K562 (cell line): ENCODE measurements around the gene MTFMT.

Source experiments
- CEBPB ChIP-seq: fragments of 450-650 bp; IDR thresholded peaks from 2 replicates; pipeline ENCODE4 v1.6.1; 2016; ENCODE audit warnings: missing genetic modification characterization, missing compliant biosample characterization
- ETV6 ChIP-seq, 3 experiments: fragments of 150-350 bp in 1 of 3; sonication (generic) in 1 of 3; formaldehyde crosslinking in 1 of 3; IDR thresholded peaks; 2 replicates each; pipeline versions ENCODE4 v1.6.1 to v1.8.0; 2014 to 2022; ENCODE audit warnings: borderline replicate concordance in 2 of 3, low read depth in 2 of 3, antibody characterized with exemption in 1 of 3, low read length in 1 of 3, mild to moderate bottlenecking in 1 of 3, missing genetic modification reagents in 1 of 3
- KAT2B ChIP-seq: IDR thresholded peaks from one replicate; pipeline ENCODE4 v1.6.1; 2012; ENCODE audit warnings: low read depth, mild to moderate bottlenecking, control low read depth, inconsistent platforms, low read length, moderate library complexity
- L3MBTL2 ChIP-seq: fragments of 450-650 bp; IDR thresholded peaks from 2 replicates; pipeline ENCODE4 v1.6.1; 2016; ENCODE audit warnings: mild to moderate bottlenecking, moderate library complexity
- ZKSCAN1 ChIP-seq: fragments of 150-350 bp; IDR thresholded peaks from 2 replicates; pipeline ENCODE4 v1.6.1; 2016; ENCODE audit warnings: low read depth, low read length
- ZNF79 ChIP-seq: fragments of 250-450 bp; sonication (Bioruptor Pico); IDR thresholded peaks from 2 replicates; pipeline ENCODE4 v1.4.0; 2020; ENCODE audit warnings: low read depth, mild to moderate bottlenecking, moderate library complexity
- TF ChIP-seq, protein P1 (sequence below): fragments of 250-450 bp; sonication (Bioruptor Pico); IDR thresholded peaks from 2 replicates; pipeline ENCODE4 v1.8.0; 2021; ENCODE audit warnings: mild to moderate bottlenecking, moderate library complexity
- TF ChIP-seq, protein P2 (sequence below), 3 experiments: IDR thresholded peaks in 2 of 3; conservative IDR thresholded peaks in 1 of 3; 2 replicates each; pipeline ENCODE4 v1.5.1; 2011 to 2012; ENCODE audit warnings: low read length in 3 of 3, mild to moderate bottlenecking in 3 of 3, control low read depth in 2 of 3, improper control_type of control experiment in 1 of 3, inconsistent platforms in 1 of 3, low read depth in 1 of 3, mixed read lengths in 1 of 3, moderate library complexity in 1 of 3; ENCODE audit not compliant: insufficient read depth in 2 of 3

DNA sequence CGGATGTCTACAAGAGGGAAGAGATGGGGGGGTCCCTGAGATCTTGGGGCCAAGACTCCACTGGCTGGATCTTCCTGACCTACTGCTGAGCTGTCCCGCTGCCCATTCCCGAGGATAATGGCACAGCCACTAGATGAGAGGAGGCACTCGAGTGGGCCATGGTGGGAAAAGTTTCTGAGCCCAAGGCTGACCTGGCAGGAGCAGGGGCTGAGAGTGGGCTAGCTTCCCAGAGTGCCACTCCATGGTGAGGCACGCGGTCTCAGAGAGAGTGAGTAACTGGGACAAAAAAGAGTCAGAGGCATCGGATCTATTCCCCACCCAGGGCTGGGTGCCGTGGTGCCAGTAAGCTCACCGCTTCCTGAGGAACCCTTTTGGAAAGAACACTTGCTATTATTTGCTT lies 26.7 kb upstream of the MTFMT start:
- TF ChIP-seq KAT2B (no peak), ZNF79 (CRISPR knock-in tag) (no peak), CEBPB (tag) (no peak), L3MBTL2 (no peak), ZKSCAN1 (no peak), ETV6 (IDR thresholded peaks at IDR 0.05; ENCODE audit: borderline replicate concordance in 1 of 2, low read depth in 2 of 2, low read length in 1 of 2) (no peak), ETV6 (CRISPR knock-in tag; IDR thresholded peaks at IDR 0.05; ENCODE audit: borderline replicate concordance) (no peak)
- TF ChIP-seq, protein P1, sequence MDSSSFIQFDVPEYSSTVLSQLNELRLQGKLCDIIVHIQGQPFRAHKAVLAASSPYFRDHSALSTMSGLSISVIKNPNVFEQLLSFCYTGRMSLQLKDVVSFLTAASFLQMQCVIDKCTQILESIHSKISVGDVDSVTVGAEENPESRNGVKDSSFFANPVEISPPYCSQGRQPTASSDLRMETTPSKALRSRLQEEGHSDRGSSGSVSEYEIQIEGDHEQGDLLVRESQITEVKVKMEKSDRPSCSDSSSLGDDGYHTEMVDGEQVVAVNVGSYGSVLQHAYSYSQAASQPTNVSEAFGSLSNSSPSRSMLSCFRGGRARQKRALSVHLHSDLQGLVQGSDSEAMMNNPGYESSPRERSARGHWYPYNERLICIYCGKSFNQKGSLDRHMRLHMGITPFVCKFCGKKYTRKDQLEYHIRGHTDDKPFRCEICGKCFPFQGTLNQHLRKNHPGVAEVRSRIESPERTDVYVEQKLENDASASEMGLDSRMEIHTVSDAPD (CRISPR knock-in tag) = no peak
- TF ChIP-seq, protein P2, sequence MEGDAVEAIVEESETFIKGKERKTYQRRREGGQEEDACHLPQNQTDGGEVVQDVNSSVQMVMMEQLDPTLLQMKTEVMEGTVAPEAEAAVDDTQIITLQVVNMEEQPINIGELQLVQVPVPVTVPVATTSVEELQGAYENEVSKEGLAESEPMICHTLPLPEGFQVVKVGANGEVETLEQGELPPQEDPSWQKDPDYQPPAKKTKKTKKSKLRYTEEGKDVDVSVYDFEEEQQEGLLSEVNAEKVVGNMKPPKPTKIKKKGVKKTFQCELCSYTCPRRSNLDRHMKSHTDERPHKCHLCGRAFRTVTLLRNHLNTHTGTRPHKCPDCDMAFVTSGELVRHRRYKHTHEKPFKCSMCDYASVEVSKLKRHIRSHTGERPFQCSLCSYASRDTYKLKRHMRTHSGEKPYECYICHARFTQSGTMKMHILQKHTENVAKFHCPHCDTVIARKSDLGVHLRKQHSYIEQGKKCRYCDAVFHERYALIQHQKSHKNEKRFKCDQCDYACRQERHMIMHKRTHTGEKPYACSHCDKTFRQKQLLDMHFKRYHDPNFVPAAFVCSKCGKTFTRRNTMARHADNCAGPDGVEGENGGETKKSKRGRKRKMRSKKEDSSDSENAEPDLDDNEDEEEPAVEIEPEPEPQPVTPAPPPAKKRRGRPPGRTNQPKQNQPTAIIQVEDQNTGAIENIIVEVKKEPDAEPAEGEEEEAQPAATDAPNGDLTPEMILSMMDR (IDR thresholded peaks at IDR 0.05 in 2 of 3, conservative IDR thresholded peaks at IDR 0.05 in 1 of 3; ENCODE audit: insufficient read depth in 2 of 3, low read depth in 1 of 3, low read length in 3 of 3) = no peak
